HG02678 (cell line): ENCODE measurements around the gene ISG20.

Source experiments
- ATAC-seq: cut with Tn5 transposase; IDR thresholded peaks from one replicate; pipeline ENCODE4 v1.9.1; 2021; ENCODE audit warnings: mild to moderate bottlenecking, moderate library complexity; ENCODE audit not compliant: unreplicated experiment

The ISG20 gene

GRCh38 chr15:88680241-88681001 is 41.6 kb downstream of the ISG20 start:
- no peak for ATAC-seq

- no peak for ATAC-seq
Measured at GRCh38 chr15:88681610-88682221, 42.9 kb downstream of the ISG20 start.

- ATAC-seq = no peak
Measured at GRCh38 chr15:88684345-88684744, 45.5 kb downstream of the ISG20 start.

GRCh38 chr15:88686166-88686565 is 47.4 kb downstream of the ISG20 start:
- ATAC-seq = no peak

GRCh38 chr15:88688394-88688933 is 49.6 kb downstream of the ISG20 start:
- ATAC-seq = no peak

GRCh38 chr15:88690331-88690730 is 51.5 kb downstream of the ISG20 start:
- no peak for ATAC-seq

GRCh38 chr15:88693191-88693590 is 54.4 kb downstream of the ISG20 start:
- no peak for ATAC-seq

- ATAC-seq = no peak
Measured at GRCh38 chr15:88695101-88695500, 56.3 kb downstream of the ISG20 start.

- ATAC-seq = no peak
Measured at GRCh38 chr15:88695691-88696251, 57.0 kb downstream of the ISG20 start.

- no peak for ATAC-seq
Measured at GRCh38 chr15:88696254-88696653, 57.4 kb downstream of the ISG20 start.

GRCh38 chr15:88697276-88697675 is 58.5 kb downstream of the ISG20 start:
- ATAC-seq = no peak

- no peak for ATAC-seq
Measured at GRCh38 chr15:88699861-88700260, 61.0 kb downstream of the ISG20 start.

GRCh38 chr15:88700716-88701115 is 61.9 kb downstream of the ISG20 start:
- no peak for ATAC-seq

GRCh38 chr15:88701561-88702095 is 62.8 kb downstream of the ISG20 start:
- no peak for ATAC-seq

GRCh38 chr15:88702983-88703382 is 64.2 kb downstream of the ISG20 start:
- no peak for ATAC-seq

- ATAC-seq = no peak
Measured at GRCh38 chr15:88703533-88703932, 64.7 kb downstream of the ISG20 start.

GRCh38 chr15:88704791-88705768 is 66.3 kb downstream of the ISG20 start:
- ATAC-seq = no peak

GRCh38 chr15:88705769-88706165 is 67.0 kb downstream of the ISG20 start:
- no peak for ATAC-seq
